Uterus (tissue), 2 donors: ENCODE measurements around the gene BLOC1S3.

ENCODE experiments used
- POLR2A ChIP-seq, 2 donors: fragments of 450-650 bp; IDR thresholded peaks; one replicate each; pipeline ENCODE4 v1.6.1; 2016; ENCODE audit warnings: antibody characterized with exemption in 2 of 2, mild to moderate bottlenecking in 1 of 2, moderate library complexity in 1 of 2
- TF ChIP-seq, protein P1 (sequence below), 4 experiments: fragments of 200-600 bp in 2 of 4; fragments of 450-650 bp in 2 of 4; sonication (generic) in 2 of 4; IDR thresholded peaks; one replicate each; pipeline ENCODE4 v1.5.1; 2016 to 2019; ENCODE audit warnings: antibody characterized with exemption in 4 of 4, mild to moderate bottlenecking in 2 of 4, moderate library complexity in 1 of 4

DNA sequence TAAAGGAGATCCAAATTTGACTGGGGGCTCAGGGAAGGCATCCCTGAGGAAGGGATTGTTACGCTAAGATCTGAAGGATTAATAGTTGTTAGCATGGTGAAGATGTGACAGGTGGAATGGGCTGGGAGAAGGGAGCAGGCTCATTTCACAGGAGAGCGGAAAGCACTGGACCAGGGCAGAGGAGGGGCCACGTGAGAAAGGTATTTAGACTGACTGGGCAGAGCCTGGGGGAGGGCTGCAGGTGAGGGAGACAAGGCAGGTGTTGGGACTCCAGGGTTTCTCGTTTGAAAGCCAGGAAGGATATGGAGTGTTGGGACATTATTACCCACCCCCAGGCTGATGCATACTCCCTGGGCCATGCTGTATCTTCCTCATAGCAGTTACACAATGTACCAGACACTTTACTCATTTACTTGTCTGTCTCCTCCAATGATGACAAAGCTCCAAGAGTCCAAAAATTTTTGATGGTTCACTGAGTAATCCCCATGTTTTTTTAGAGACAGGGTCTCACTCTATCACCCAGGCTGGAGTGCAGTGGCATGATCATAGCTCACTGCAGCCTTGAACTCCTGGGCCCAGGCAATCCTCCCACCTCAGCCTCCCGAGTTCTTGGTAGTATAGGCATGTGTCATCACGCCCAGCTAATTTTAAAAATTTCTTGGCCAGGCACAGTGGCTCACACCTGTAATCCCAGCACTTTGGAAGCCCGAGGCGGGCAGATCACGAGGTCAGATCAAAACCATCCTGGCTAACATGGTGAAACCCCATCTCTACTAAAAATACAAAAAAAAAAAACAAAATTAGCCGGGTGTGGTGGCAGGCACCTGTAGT, 2.9 kb upstream of the BLOC1S3 start:
- TF ChIP-seq, protein P1, sequence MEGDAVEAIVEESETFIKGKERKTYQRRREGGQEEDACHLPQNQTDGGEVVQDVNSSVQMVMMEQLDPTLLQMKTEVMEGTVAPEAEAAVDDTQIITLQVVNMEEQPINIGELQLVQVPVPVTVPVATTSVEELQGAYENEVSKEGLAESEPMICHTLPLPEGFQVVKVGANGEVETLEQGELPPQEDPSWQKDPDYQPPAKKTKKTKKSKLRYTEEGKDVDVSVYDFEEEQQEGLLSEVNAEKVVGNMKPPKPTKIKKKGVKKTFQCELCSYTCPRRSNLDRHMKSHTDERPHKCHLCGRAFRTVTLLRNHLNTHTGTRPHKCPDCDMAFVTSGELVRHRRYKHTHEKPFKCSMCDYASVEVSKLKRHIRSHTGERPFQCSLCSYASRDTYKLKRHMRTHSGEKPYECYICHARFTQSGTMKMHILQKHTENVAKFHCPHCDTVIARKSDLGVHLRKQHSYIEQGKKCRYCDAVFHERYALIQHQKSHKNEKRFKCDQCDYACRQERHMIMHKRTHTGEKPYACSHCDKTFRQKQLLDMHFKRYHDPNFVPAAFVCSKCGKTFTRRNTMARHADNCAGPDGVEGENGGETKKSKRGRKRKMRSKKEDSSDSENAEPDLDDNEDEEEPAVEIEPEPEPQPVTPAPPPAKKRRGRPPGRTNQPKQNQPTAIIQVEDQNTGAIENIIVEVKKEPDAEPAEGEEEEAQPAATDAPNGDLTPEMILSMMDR (IDR thresholded peaks at IDR 0.05), result no peak
- TF ChIP-seq POLR2A (IDR thresholded peaks at IDR 0.05), result no peak
